CD14-positive monocyte (primary cell): ENCODE results near the gene ANXA5. TPM values are rescaled to one million over a fixed set of nuclear protein-coding genes. Genes with fewer than 3 reads are reported as not detected.
A peak's percentile ranks its signal among the peaks of the same experiment; 100 is the strongest.

ENCODE experiments used
- DNase-seq, 3 donors: peaks; one replicate each; pipeline ENCODE4 v3.0.0-alpha.2; 2011 to 2022
- H2AFZ ChIP-seq: 2 replicates; pipeline ENCODE4 v1.6.0; 2012; ENCODE audit warnings: mild to moderate bottlenecking, low read depth, low read length, inconsistent platforms; ENCODE audit not compliant: insufficient read depth, poor library complexity, severe bottlenecking
- H3K27ac ChIP-seq, 2 donors: 1 replicate in 1 of 2; 2 replicates in 1 of 2; pipeline ENCODE4 v1.5.1; 2012 to 2013; ENCODE audit warnings: low read length in 2 of 2, control low read depth in 1 of 2, inconsistent platforms in 1 of 2, low read depth in 1 of 2, mild to moderate bottlenecking in 1 of 2
- H3K27me3 ChIP-seq, 2 donors: one replicate each; pipeline versions ENCODE4 v1.6.0 to v1.6.1; 2011 to 2013; ENCODE audit warnings: low read length in 2 of 2; ENCODE audit not compliant: control insufficient read depth in 2 of 2, insufficient read depth in 2 of 2
- H3K36me3 ChIP-seq, 2 donors: replicated peaks in 1 of 2; 1 replicate in 1 of 2; 2 replicates in 1 of 2; pipeline versions ENCODE4 v1.5.1 to v1.6.1; 2012 to 2013; ENCODE audit warnings: low read length in 2 of 2, control low read depth in 1 of 2, inconsistent platforms in 1 of 2, mild to moderate bottlenecking in 1 of 2; ENCODE audit not compliant: insufficient read depth in 2 of 2, control insufficient read depth in 1 of 2
- H3K4me1 ChIP-seq, 2 donors: 1 replicate in 1 of 2; 2 replicates in 1 of 2; pipeline versions ENCODE4 v1.5.1 to v1.6.1; 2012 to 2013; ENCODE audit warnings: low read length in 2 of 2, control low read depth in 1 of 2, inconsistent platforms in 1 of 2, mild to moderate bottlenecking in 1 of 2, moderate library complexity in 1 of 2; ENCODE audit not compliant: insufficient read depth in 2 of 2, control insufficient read depth in 1 of 2
- H3K4me2 ChIP-seq: replicated peaks from 2 replicates; pipeline ENCODE3; 2012; ENCODE audit warnings: low read length, moderate library complexity, mild to moderate bottlenecking; ENCODE audit not compliant: poor library complexity, severe bottlenecking; ENCODE audit errors: extremely low read depth
- H3K4me3 ChIP-seq, 3 experiments: fragments of 200-600 bp in 1 of 3; sonication (generic) in 1 of 3; replicated peaks in 1 of 3; 1 replicate in 2 of 3; 2 replicates in 1 of 3; pipeline ENCODE4 v1.5.1; 2011 to 2013; ENCODE audit warnings: low read length in 3 of 3, mild to moderate bottlenecking in 3 of 3, control low read depth in 2 of 3, low read depth in 2 of 3, inconsistent platforms in 1 of 3, moderate library complexity in 1 of 3
- H3K79me2 ChIP-seq: 2 replicates; pipeline ENCODE4 v1.6.0; 2012; ENCODE audit warnings: mild to moderate bottlenecking, control low read depth, inconsistent platforms, low read length, moderate library complexity; ENCODE audit not compliant: insufficient read depth
- H3K9ac ChIP-seq: 2 replicates; pipeline ENCODE4 v1.6.0; 2017; ENCODE audit warnings: low read length, mild to moderate bottlenecking; ENCODE audit not compliant: insufficient read depth, poor library complexity, severe bottlenecking
- H3K9me3 ChIP-seq, 2 donors: replicated peaks in 1 of 2; 1 replicate in 1 of 2; 2 replicates in 1 of 2; pipeline versions ENCODE4 v1.5.1 to v1.6.1; 2012 to 2013; ENCODE audit warnings: low read length in 2 of 2, control low read depth in 1 of 2; ENCODE audit not compliant: control insufficient read depth in 1 of 2, insufficient read depth in 1 of 2
- H4K20me1 ChIP-seq: 2 replicates; pipeline ENCODE4 v1.6.0; 2012; ENCODE audit warnings: mild to moderate bottlenecking, low read length, control low read depth, moderate library complexity; ENCODE audit not compliant: insufficient read depth
- H3K27ac Mint-ChIP-seq, 7 donors: one replicate each; pipeline ENCODE4 v1.8.0; 2020; ENCODE audit warnings: mild to moderate bottlenecking in 7 of 7, mixed read lengths in 7 of 7, moderate library complexity in 6 of 7, inconsistent platforms in 2 of 7
- H3K27me3 Mint-ChIP-seq, 3 donors: one replicate each; pipeline ENCODE4 v1.8.0; 2021 to 2022; ENCODE audit warnings: low read depth in 3 of 3, mild to moderate bottlenecking in 3 of 3, mixed read lengths in 3 of 3, moderate library complexity in 3 of 3, inconsistent platforms in 1 of 3
- H3K36me3 Mint-ChIP-seq, 2 donors: one replicate each; pipeline ENCODE4 v1.8.0; 2020; ENCODE audit warnings: mixed read lengths in 2 of 2, inconsistent platforms in 1 of 2, mild to moderate bottlenecking in 1 of 2
- H3K4me1 Mint-ChIP-seq: one replicate; pipeline ENCODE4 v1.8.0; 2020; ENCODE audit warnings: mild to moderate bottlenecking, mixed read lengths
- H3K4me3 Mint-ChIP-seq, 2 donors: one replicate each; pipeline ENCODE4 v1.8.0; 2020; ENCODE audit warnings: mild to moderate bottlenecking in 2 of 2, mixed read lengths in 2 of 2, moderate library complexity in 1 of 2
- H3K9me3 Mint-ChIP-seq, 7 donors: one replicate each; pipeline ENCODE4 v1.8.0; 2020 to 2022; ENCODE audit warnings: mixed read lengths in 7 of 7, mild to moderate bottlenecking in 6 of 7, moderate library complexity in 6 of 7, inconsistent platforms in 2 of 7
- WGBS: methylation state at CpG from one replicate; pipeline ENCODE4 v1.1.5; 2013; ENCODE audit warnings: missing lambda C conversion rate; ENCODE audit not compliant: insufficient coverage; 5-methylcytosine and 5-hydroxymethylcytosine counted together
- intact Hi-C, 2 donors: fragments of 100-400 bp; cut with micrococcal nuclease; formaldehyde crosslinking; loops; one replicate each; pipeline versions ENCODE4 v1.15.0 to v1.15.1; 2023
- polyA plus RNA-seq, 3 donors: library from polyadenylated mRNA; depleted of rRNA in 1 of 3; unstranded in 2 of 3; stranded (reverse) in 1 of 3; fragments of 300-500 nt in 2 of 3; fragments of >200 nt in 1 of 3; fragmentation: Illumina TruSeq in 2 of 3; gene quantifications; 1 replicate in 2 of 3; 2 replicates in 1 of 3; pipeline ENCODE4 v1.2.3, GENCODE V29; 2012 to 2021
- TF ChIP-seq, protein P1 (sequence below): fragments of 200-600 bp; IDR thresholded peaks from one replicate; pipeline ENCODE4 v1.8.0; 2022; ENCODE audit warnings: antibody characterized with exemption, mild to moderate bottlenecking

Gene ANXA5
- polyA plus RNA-seq, 3 donors: 312 to 796 (median 752) TPM

DNA sequence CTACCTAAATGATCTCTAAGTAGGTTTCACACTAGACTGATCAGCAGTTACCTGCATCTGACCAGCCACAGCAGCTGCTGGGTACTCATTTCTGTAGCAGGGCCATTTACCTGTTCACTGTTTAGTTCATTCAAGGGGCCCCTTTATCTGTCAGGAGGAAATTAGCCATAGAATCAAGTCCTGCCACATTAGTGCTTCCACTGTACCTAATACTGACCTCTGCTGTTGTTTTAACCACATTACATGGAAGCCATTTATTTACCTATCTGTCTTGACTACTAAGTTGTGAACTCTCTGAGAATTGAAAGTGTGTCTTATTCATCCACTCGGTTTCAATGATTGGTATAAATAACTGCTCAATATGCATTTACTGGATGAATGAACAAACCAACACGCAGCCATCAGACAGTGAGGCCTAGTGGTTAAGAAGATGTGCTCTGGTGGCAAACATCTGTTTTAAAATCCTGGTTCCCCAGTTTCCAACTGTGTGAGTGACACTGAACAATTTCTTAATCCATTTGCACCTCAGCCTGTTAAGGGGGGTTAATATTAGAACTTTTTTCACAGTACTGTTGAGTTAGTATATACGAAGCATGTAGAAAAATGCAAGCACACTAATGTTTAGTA, 30.0 kb upstream of the ANXA5 start:
- Mint-ChIP-seq H3K36me3 (no peaks in the 10 kb centered on the region), H3K4me3 (no peak overlapping the region), H3K27me3 (peaks cover 0 to 6% (median 0%) of the 10 kb centered on the region in 3 donors), H3K9me3 (peaks cover 0 to 2% (median 0%) of the 10 kb centered on the region in 7 donors), H3K4me1 (no peaks in the 10 kb centered on the region), H3K27ac (no peak overlapping the region)
- H3K79me2 ChIP-seq: no peaks in the 10 kb centered on the region
- no CpG with 5 or more reads among the region's 3 CpGs for WGBS
- no peak overlapping the region for H3K27ac ChIP-seq
- H3K4me2 ChIP-seq: no peak overlapping the region
- no peak overlapping the region for H3K9ac ChIP-seq
- no peaks in the 10 kb centered on the region for H3K4me1 ChIP-seq
- intact Hi-C loops: no loop called here
- H2AFZ ChIP-seq: no peak overlapping the region
- no peaks in the 10 kb centered on the region for H4K20me1 ChIP-seq
- DNase-seq: peak; percentile 25 to 67 (median 55)
- no peaks in the 10 kb centered on the region for H3K9me3 ChIP-seq
- TF ChIP-seq, protein P1, sequence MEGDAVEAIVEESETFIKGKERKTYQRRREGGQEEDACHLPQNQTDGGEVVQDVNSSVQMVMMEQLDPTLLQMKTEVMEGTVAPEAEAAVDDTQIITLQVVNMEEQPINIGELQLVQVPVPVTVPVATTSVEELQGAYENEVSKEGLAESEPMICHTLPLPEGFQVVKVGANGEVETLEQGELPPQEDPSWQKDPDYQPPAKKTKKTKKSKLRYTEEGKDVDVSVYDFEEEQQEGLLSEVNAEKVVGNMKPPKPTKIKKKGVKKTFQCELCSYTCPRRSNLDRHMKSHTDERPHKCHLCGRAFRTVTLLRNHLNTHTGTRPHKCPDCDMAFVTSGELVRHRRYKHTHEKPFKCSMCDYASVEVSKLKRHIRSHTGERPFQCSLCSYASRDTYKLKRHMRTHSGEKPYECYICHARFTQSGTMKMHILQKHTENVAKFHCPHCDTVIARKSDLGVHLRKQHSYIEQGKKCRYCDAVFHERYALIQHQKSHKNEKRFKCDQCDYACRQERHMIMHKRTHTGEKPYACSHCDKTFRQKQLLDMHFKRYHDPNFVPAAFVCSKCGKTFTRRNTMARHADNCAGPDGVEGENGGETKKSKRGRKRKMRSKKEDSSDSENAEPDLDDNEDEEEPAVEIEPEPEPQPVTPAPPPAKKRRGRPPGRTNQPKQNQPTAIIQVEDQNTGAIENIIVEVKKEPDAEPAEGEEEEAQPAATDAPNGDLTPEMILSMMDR: peak; percentile 76
- no peaks in the 10 kb centered on the region for H3K27me3 ChIP-seq
- no peaks in the 10 kb centered on the region for H3K36me3 ChIP-seq
- H3K4me3 ChIP-seq: no peak overlapping the region

DNA sequence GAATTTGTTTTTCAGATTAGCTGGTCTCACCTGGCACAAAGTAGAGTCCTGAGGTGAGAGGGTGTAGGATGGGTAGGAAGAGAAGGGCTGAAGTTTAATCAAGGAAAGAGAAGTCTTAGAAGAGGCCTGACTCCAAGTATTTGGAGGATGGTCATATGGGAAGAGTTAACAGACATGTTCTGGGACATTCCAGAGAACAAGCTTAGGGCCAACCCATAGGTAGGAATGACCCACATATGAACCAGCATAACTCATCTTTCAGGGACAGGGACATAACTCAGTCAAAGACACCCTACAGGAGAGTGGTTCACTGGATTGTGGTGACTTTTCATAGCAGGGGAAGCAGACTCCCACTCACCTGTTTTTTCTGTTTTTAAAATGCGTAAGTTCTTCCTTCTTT, 27.9 kb upstream of the ANXA5 start:
- no peak overlapping the region for H2AFZ ChIP-seq
- no peaks in the 10 kb centered on the region for H3K27me3 ChIP-seq
- H3K9me3 Mint-ChIP-seq: peaks cover 0 to 2% (median 0%) of the 10 kb centered on the region in 7 donors
- H4K20me1 ChIP-seq: no peaks in the 10 kb centered on the region
- no peaks in the 10 kb centered on the region for H3K36me3 Mint-ChIP-seq
- H3K4me3 ChIP-seq: no peak overlapping the region
- no peaks in the 10 kb centered on the region for H3K4me1 Mint-ChIP-seq
- H3K36me3 ChIP-seq: no peaks in the 10 kb centered on the region
- intact Hi-C loops: no loop called here
- DNase-seq: no peak
- H3K9ac ChIP-seq: no peak overlapping the region
- no CpG with 5 or more reads among the region's 1 CpG for WGBS
- H3K27ac ChIP-seq: no peak overlapping the region
- H3K4me1 ChIP-seq: no peaks in the 10 kb centered on the region
- no peaks in the 10 kb centered on the region for H3K9me3 ChIP-seq
- H3K79me2 ChIP-seq: no peaks in the 10 kb centered on the region
- no peak overlapping the region for H3K4me3 Mint-ChIP-seq
- H3K4me2 ChIP-seq: no peak overlapping the region
- no peak overlapping the region for H3K27ac Mint-ChIP-seq
- H3K27me3 Mint-ChIP-seq: peaks cover 0 to 6% (median 0%) of the 10 kb centered on the region in 3 donors
- TF ChIP-seq, protein P1: no peak
